HCT116 (cell line): ENCODE measurements around the gene DAPK2. TPM values are rescaled to one million over a fixed set of nuclear protein-coding genes. Genes with fewer than 3 reads are reported as not detected.

Experiments
- ATAC-seq: fragments of 200-7000 bp; cut with Tn5 transposase; 2 replicates; pipeline ENCODE4 v1.9.1; 2020; ENCODE audit warnings: mild to moderate bottlenecking, moderate library complexity
- BruUV-seq: library from RNA; stranded (reverse); fragments of 400-500 nt; replicated peaks from 2 replicates; lab custom pipeline; 2021; lab: Mats Ljungman, UMichigan
- CTCF ChIA-PET: fragments of 300-600 bp; sonication (Branson Sonifier 250); formaldehyde crosslinking; loops from one replicate; lab custom pipeline; 2021; ENCODE audit warnings: antibody characterized with exemption; lab: Charles Lee
- POLR2A ChIA-PET: fragments of 300-600, 350-600 bp; sonication (Branson Sonifier 250); formaldehyde crosslinking; loops from one replicate; lab custom pipeline; 2021; ENCODE audit warnings: antibody characterized with exemption; lab: Charles Lee
- RAD21 ChIA-PET, 2 experiments: fragments of 300-600 bp; sonication (Branson Sonifier 250); formaldehyde crosslinking; loops; one replicate each; lab custom pipeline; 2023; ENCODE audit warnings: low total read pairs in 2 of 2; ENCODE audit not compliant: uncharacterized antibody in 2 of 2, unreplicated experiment in 2 of 2, low non-redundant PET in 1 of 2; lab: Charles Lee
- DNase-seq: peaks from one replicate; pipeline ENCODE4 v3.0.0-alpha.2; 2010; ENCODE audit warnings: low read depth, low spot score
- H2AFZ ChIP-seq: fragments of 200-600 bp; shearing (Covaris generic), sonication (generic); 2 replicates; pipeline ENCODE4 v1.6.1; 2017; ENCODE audit warnings: low read depth, mixed run types, mixed read lengths, antibody characterized with exemption, low read length; ENCODE audit not compliant: poor library complexity, severe bottlenecking
- H3K27ac ChIP-seq: 2 replicates; pipeline ENCODE4 v1.5.1; 2012; ENCODE audit warnings: low read depth, low read length
- H3K27me3 ChIP-seq: fragments of 200-600 bp; sonication (generic); 2 replicates; pipeline ENCODE4 v1.6.1; 2016; ENCODE audit warnings: mixed run types, low read length, mixed read lengths; ENCODE audit not compliant: insufficient read depth
- H3K36me3 ChIP-seq, 2 experiments: fragments of 200-500 bp in 1 of 2; fragments of 200-600 bp in 1 of 2; sonication (Bioruptor generic) in 1 of 2; sonication (generic) in 1 of 2; 2 replicates each; pipeline versions ENCODE4 v1.5.1 to v1.6.1; 2014 to 2016; ENCODE audit warnings: low read length in 2 of 2, inconsistent platforms in 1 of 2, mixed read lengths in 1 of 2, mixed run types in 1 of 2; ENCODE audit not compliant: insufficient read depth in 2 of 2, control insufficient read depth in 1 of 2
- H3K4me1 ChIP-seq, 2 experiments: fragments of 200-600 bp in 1 of 2; sonication (generic) in 1 of 2; 2 replicates each; pipeline versions ENCODE4 v1.5.1 to v1.6.1; 2012 to 2017; ENCODE audit warnings: low read length in 2 of 2, inconsistent platforms in 1 of 2, mild to moderate bottlenecking in 1 of 2, mixed read lengths in 1 of 2, mixed run types in 1 of 2, moderate library complexity in 1 of 2; ENCODE audit not compliant: insufficient read depth in 2 of 2, control insufficient read depth in 1 of 2
- H3K4me2 ChIP-seq: fragments of 200-600 bp; sonication (generic); 2 replicates; pipeline ENCODE4 v1.6.1; 2017; ENCODE audit warnings: mixed run types, low read length, mixed read lengths
- H3K4me3 ChIP-seq, 2 experiments: fragments of 200-600 bp in 1 of 2; sonication (generic) in 1 of 2; replicated peaks in 1 of 2; 2 replicates each; pipeline ENCODE4 v1.5.1; 2011 to 2016; ENCODE audit warnings: low read length in 2 of 2, control low read depth in 1 of 2, low read depth in 1 of 2, mild to moderate bottlenecking in 1 of 2, mixed read lengths in 1 of 2, mixed run types in 1 of 2
- H3K79me2 ChIP-seq: fragments of 200-600 bp; sonication (generic); 2 replicates; pipeline ENCODE4 v1.6.1; 2017; ENCODE audit warnings: mild to moderate bottlenecking, mixed run types, low read length, moderate library complexity, mixed read lengths; ENCODE audit not compliant: insufficient read depth
- H3K9ac ChIP-seq: fragments of 200-600 bp; sonication (generic); 2 replicates; pipeline ENCODE4 v1.6.1; 2016; ENCODE audit warnings: low read length, mixed read lengths
- H3K9me2 ChIP-seq: fragments of 200-600 bp; sonication (generic), shearing (Covaris generic); 2 replicates; pipeline ENCODE4 v1.6.1; 2017; ENCODE audit warnings: mixed run types, mild to moderate bottlenecking, moderate library complexity; ENCODE audit not compliant: insufficient read depth
- H3K9me3 ChIP-seq, 2 experiments: fragments of 200-500 bp in 1 of 2; fragments of 200-600 bp in 1 of 2; sonication (Bioruptor generic) in 1 of 2; sonication (generic) in 1 of 2; 2 replicates each; pipeline ENCODE4 v1.6.1; 2014 to 2017; ENCODE audit warnings: low read length in 2 of 2, mixed read lengths in 2 of 2, inconsistent platforms in 1 of 2, low read depth in 1 of 2, mild to moderate bottlenecking in 1 of 2, mixed run types in 1 of 2, moderate library complexity in 1 of 2; ENCODE audit not compliant: control insufficient read depth in 1 of 2, insufficient read depth in 1 of 2
- H4K20me1 ChIP-seq: fragments of 200-600 bp; sonication (generic), shearing (Covaris generic); 2 replicates; pipeline ENCODE4 v1.6.1; 2017; ENCODE audit warnings: mixed run types, mild to moderate bottlenecking, moderate library complexity; ENCODE audit not compliant: insufficient read depth
- CEBPB ChIP-seq: IDR thresholded peaks from 2 replicates; pipeline ENCODE4 v1.6.1; 2012; ENCODE audit warnings: low read depth
- FOSL1 ChIP-seq: IDR thresholded peaks from 2 replicates; pipeline ENCODE4 v1.6.1; 2012; ENCODE audit warnings: low read depth
- SRF ChIP-seq: IDR thresholded peaks from 2 replicates; pipeline ENCODE4 v1.6.1; 2012; ENCODE audit warnings: low read depth
- TCF7L2 ChIP-seq: IDR thresholded peaks from 2 replicates; pipeline ENCODE4 v1.7.0; 2011; ENCODE audit warnings: borderline replicate concordance, inconsistent platforms; ENCODE audit not compliant: insufficient read depth, insufficient read length; ENCODE audit errors: extremely low read depth
- intact Hi-C: fragments of 100-400 bp; cut with micrococcal nuclease; formaldehyde crosslinking; loops from 2 replicates; pipeline ENCODE4 v1.10.0; 2022
- total RNA-seq: library from RNA; stranded (reverse); gene quantifications from one replicate; pipeline ENCODE4 v1.2.1, GENCODE V29; 2021; ENCODE audit not compliant: unreplicated experiment

DAPK2 gene
- total RNA-seq, 1 experiment from 2014 or later = 4.8 TPM

- Histone ChIP-seq H3K4me3 (no peak overlapping the region), H3K36me3 (no peaks in the 10 kb centered on the region), H3K79me2 (no peaks in the 10 kb centered on the region), H3K27me3 (no peaks in the 10 kb centered on the region), H4K20me1 (no peaks in the 10 kb centered on the region), H3K27ac (no peak overlapping the region), H2AFZ (no peak overlapping the region), H3K9ac (no peak overlapping the region), H3K9me3 (no peaks in the 10 kb centered on the region), H3K4me1 (no peaks in the 10 kb centered on the region), H3K9me2 (no peaks in the 10 kb centered on the region), H3K4me2 (no peak overlapping the region)
- DNase-seq (no peak), ATAC-seq (no peak)
- RAD21 ChIA-PET = no interaction called here
- TF ChIP-seq CEBPB (no peak), FOSL1 (no peak)
- CTCF ChIA-PET = no interaction called here
- intact Hi-C loops = no loop called here
- POLR2A ChIA-PET = no interaction called here
- no TSS peak for BruUV-seq
Measured at GRCh38 chr15:63991706-63992105, 54.6 kb downstream of the DAPK2 start.

- TF ChIP-seq FOSL1 = no peak
- no peak for DNase-seq
- ChIA-PET POLR2A (no interaction called here), RAD21 (no interaction called here), CTCF (no interaction called here)
- Histone ChIP-seq H2AFZ (no peak overlapping the region), H3K36me3 (no peaks in the 10 kb centered on the region), H3K4me3 (no peak overlapping the region), H4K20me1 (no peaks in the 10 kb centered on the region), H3K4me2 (no peak overlapping the region), H3K27me3 (no peaks in the 10 kb centered on the region), H3K9me3 (no peaks in the 10 kb centered on the region), H3K9ac (no peak overlapping the region), H3K27ac (no peak overlapping the region), H3K4me1 (no peaks in the 10 kb centered on the region), H3K9me2 (no peaks in the 10 kb centered on the region), H3K79me2 (no peaks in the 10 kb centered on the region)
- intact Hi-C loops = no loop called here
- no peak for ATAC-seq
- no TSS peak for BruUV-seq
Measured at GRCh38 chr15:63990454-63990853, 55.8 kb downstream of the DAPK2 start.

- Histone ChIP-seq H3K4me2 (no peak overlapping the region), H3K4me3 (no peak overlapping the region), H3K27me3 (no peaks in the 10 kb centered on the region), H3K4me1 (no peaks in the 10 kb centered on the region), H3K9ac (no peak overlapping the region), H4K20me1 (no peaks in the 10 kb centered on the region), H3K9me3 (no peaks in the 10 kb centered on the region), H3K79me2 (no peaks in the 10 kb centered on the region), H3K9me2 (no peaks in the 10 kb centered on the region), H3K36me3 (no peaks in the 10 kb centered on the region), H2AFZ (no peak overlapping the region), H3K27ac (no peak overlapping the region)
- RAD21 ChIA-PET = no interaction called here
- intact Hi-C loops = no loop called here
- CTCF ChIA-PET = no interaction called here
- no TSS peak for BruUV-seq
- POLR2A ChIA-PET = no interaction called here
- no peak for TF ChIP-seq SRF
- TF ChIP-seq TCF7L2 = no peak
- TF ChIP-seq CEBPB = no peak
- no peak for DNase-seq
- ATAC-seq = no peak
Measured at GRCh38 chr15:63987796-63988378, 58.4 kb downstream of the DAPK2 start.
